H1 (cell line): ENCODE measurements around the gene PDXDC1. TPM values are rescaled to one million over a fixed set of nuclear protein-coding genes. Genes with fewer than 3 reads are reported as not detected.
"Not testable (repeated sequence)": the region's sequence is repeated elsewhere in the genome, so short reads cannot be mapped to it uniquely, and the experiment has no call there.

ENCODE experiments used
- CTCF ChIA-PET: fragments of 300-600 bp; sonication (Branson Sonifier 250); formaldehyde crosslinking; loops from one replicate; lab custom pipeline; 2021; ENCODE audit not compliant: partially characterized antibody; lab: Charles Lee
- POLR2A ChIA-PET: fragments of 300-600 bp; sonication (Branson Sonifier 250); formaldehyde crosslinking; loops from one replicate; lab custom pipeline; 2021; ENCODE audit warnings: inconsistent platforms; ENCODE audit not compliant: partially characterized antibody; lab: Charles Lee
- DNase-seq, 2 experiments: peaks; one replicate each; pipeline versions ENCODE4 v3.0.0 to v3.0.0-alpha.2; 2010 to 2022; ENCODE audit warnings: low spot score in 2 of 2, low read depth in 1 of 2, mixed read lengths in 1 of 2
- FAIRE-seq: peaks from 2 replicates; lab custom pipeline; 2011; peaks lifted over from hg19 to GRCh38; lab: Jason Lieb, UNC
- H2AFZ ChIP-seq: 2 replicates; pipeline ENCODE4 v1.8.1; 2012; ENCODE audit warnings: low read length, inconsistent platforms
- H2AK5ac ChIP-seq: 2 replicates; pipeline ENCODE4 v1.6.1; 2013; ENCODE audit warnings: low read depth, low read length
- H2BK120ac ChIP-seq: replicated peaks from 2 replicates; pipeline ENCODE3; 2013; ENCODE audit warnings: low read depth, low read length, inconsistent platforms
- H2BK12ac ChIP-seq: 2 replicates; pipeline ENCODE4 v1.6.1; 2013; ENCODE audit warnings: low read depth, low read length
- H2BK15ac ChIP-seq: 2 replicates; pipeline ENCODE4 v1.6.1; 2013; ENCODE audit warnings: low read length
- H2BK20ac ChIP-seq: 2 replicates; pipeline ENCODE4 v1.6.1; 2013; ENCODE audit warnings: low read length
- H2BK5ac ChIP-seq: 2 replicates; pipeline ENCODE4 v1.6.1; 2013; ENCODE audit warnings: low read depth, low read length
- H3K14ac ChIP-seq: 2 replicates; pipeline ENCODE4 v1.6.1; 2013; ENCODE audit warnings: inconsistent platforms; ENCODE audit not compliant: insufficient read length
- H3K18ac ChIP-seq: 2 replicates; pipeline ENCODE4 v1.6.1; 2013; ENCODE audit warnings: low read length; ENCODE audit errors: extremely low read depth
- H3K23ac ChIP-seq: 2 replicates; pipeline ENCODE4 v1.6.1; 2013; ENCODE audit warnings: inconsistent platforms; ENCODE audit not compliant: insufficient read length
- H3K23me2 ChIP-seq: 2 replicates; pipeline ENCODE4 v1.6.1; 2013; ENCODE audit warnings: low read depth, low read length
- H3K27ac ChIP-seq: 2 replicates; pipeline ENCODE4 v1.6.1; 2011; ENCODE audit warnings: low read depth, low read length, inconsistent platforms
- H3K27me3 ChIP-seq, 4 experiments: replicated peaks in 1 of 4; 1 replicate in 1 of 4; 2 replicates in 3 of 4; pipeline versions ENCODE4 v1.6.1 to v1.8.1; 2011 to 2013; ENCODE audit warnings: low read length in 3 of 4, mild to moderate bottlenecking in 3 of 4, inconsistent platforms in 2 of 4, mixed read lengths in 2 of 4, moderate library complexity in 1 of 4; ENCODE audit not compliant: control insufficient read depth in 3 of 4, insufficient read depth in 3 of 4; ENCODE audit errors: extremely low read depth in 1 of 4
- H3K36me3 ChIP-seq, 4 experiments: 2 replicates each; pipeline versions ENCODE4 v1.6.1 to v1.8.1; 2011 to 2013; ENCODE audit warnings: mild to moderate bottlenecking in 4 of 4, low read length in 3 of 4, moderate library complexity in 2 of 4, control low read depth in 1 of 4, inconsistent platforms in 1 of 4; ENCODE audit not compliant: insufficient read depth in 4 of 4, control insufficient read depth in 2 of 4
- H3K4ac ChIP-seq: replicated peaks from 2 replicates; pipeline ENCODE3; 2013; ENCODE audit warnings: low read length, low read depth, mixed read lengths, inconsistent platforms; ENCODE audit not compliant: insufficient read length
- H3K4me1 ChIP-seq, 4 experiments: replicated peaks in 1 of 4; 1 replicate in 1 of 4; 2 replicates in 3 of 4; pipeline versions ENCODE4 v1.6.1 to v1.8.1; 2011 to 2013; ENCODE audit warnings: low read length in 3 of 4, inconsistent platforms in 2 of 4, mixed read lengths in 1 of 4; ENCODE audit not compliant: insufficient read depth in 4 of 4, control insufficient read depth in 3 of 4
- H3K4me2 ChIP-seq, 2 experiments: 2 replicates each; pipeline versions ENCODE4 v1.6.1 to v1.8.1; 2011 to 2013; ENCODE audit warnings: low read depth in 2 of 2, low read length in 2 of 2, control low read depth in 1 of 2, inconsistent platforms in 1 of 2, mild to moderate bottlenecking in 1 of 2; ENCODE audit not compliant: insufficient read depth in 1 of 2
- H3K4me3 ChIP-seq, 4 experiments: fragments of 200-600, 300-600 bp in 1 of 4; sonication (generic), shearing (Covaris generic), sonication (Bioruptor Twin) in 1 of 4; 2 replicates each; pipeline versions ENCODE4 v1.5.1 to v1.8.1; 2011 to 2016; ENCODE audit warnings: low read length in 4 of 4, low read depth in 3 of 4, control low read depth in 2 of 4, inconsistent platforms in 2 of 4, mild to moderate bottlenecking in 2 of 4, mixed read lengths in 1 of 4, moderate library complexity in 1 of 4; ENCODE audit not compliant: insufficient read depth in 2 of 4; ENCODE audit errors: extremely low read depth in 1 of 4
- H3K56ac ChIP-seq: replicated peaks from 2 replicates; pipeline ENCODE3; 2013; ENCODE audit warnings: low read depth, mild to moderate bottlenecking, mixed read lengths, low read length, inconsistent platforms; ENCODE audit not compliant: insufficient read length
- H3K79me1 ChIP-seq: 2 replicates; pipeline ENCODE4 v1.6.1; 2013; ENCODE audit warnings: low read depth, low read length, control low read depth
- H3K79me2 ChIP-seq, 2 experiments: 2 replicates each; pipeline versions ENCODE4 v1.6.1 to v1.8.1; 2012 to 2013; ENCODE audit warnings: low read length in 2 of 2, mild to moderate bottlenecking in 2 of 2, inconsistent platforms in 1 of 2; ENCODE audit not compliant: insufficient read depth in 2 of 2, control insufficient read depth in 1 of 2
- H3K9ac ChIP-seq, 4 experiments: replicated peaks in 1 of 4; 1 replicate in 1 of 4; 2 replicates in 3 of 4; pipeline versions ENCODE4 v1.6.1 to v1.8.1; 2011 to 2013; ENCODE audit warnings: low read depth in 3 of 4, low read length in 3 of 4, control low read depth in 2 of 4, mild to moderate bottlenecking in 2 of 4, moderate library complexity in 2 of 4, inconsistent platforms in 1 of 4; ENCODE audit errors: extremely low read depth in 1 of 4
- H3K9me3 ChIP-seq, 2 experiments: 2 replicates each; pipeline versions ENCODE4 v1.6.1 to v1.8.1; 2012 to 2013; ENCODE audit warnings: mild to moderate bottlenecking in 2 of 2, moderate library complexity in 2 of 2, control low read depth in 1 of 2, inconsistent platforms in 1 of 2, low read depth in 1 of 2, low read length in 1 of 2, mixed read lengths in 1 of 2; ENCODE audit not compliant: insufficient read depth in 2 of 2
- H4K20me1 ChIP-seq, 2 experiments: replicated peaks in 1 of 2; 2 replicates each; pipeline versions ENCODE3 to v1.8.1; 2011 to 2013; ENCODE audit warnings: inconsistent platforms in 2 of 2, low read length in 2 of 2, mild to moderate bottlenecking in 1 of 2; ENCODE audit not compliant: insufficient read depth in 2 of 2, control insufficient read depth in 1 of 2
- H4K5ac ChIP-seq: 2 replicates; pipeline ENCODE4 v1.6.1; 2013; ENCODE audit warnings: low read length, low read depth, mixed read lengths, inconsistent platforms; ENCODE audit not compliant: insufficient read length
- H4K8ac ChIP-seq: 2 replicates; pipeline ENCODE4 v1.8.0; 2013; ENCODE audit warnings: mild to moderate bottlenecking, moderate library complexity, low read length, inconsistent platforms; ENCODE audit not compliant: insufficient read depth; ENCODE audit errors: extremely low read depth
- H4K91ac ChIP-seq: replicated peaks from 2 replicates; pipeline ENCODE3; 2013; ENCODE audit warnings: low read length, mixed read lengths, inconsistent platforms; ENCODE audit not compliant: insufficient read length
- WGBS, 2 experiments: shearing (Covaris generic) in 1 of 2; methylation state at CpG; one replicate each; pipeline versions ENCODE4 v1.1.6 to v1.1.7; 2013 to 2015; ENCODE audit warnings: low lambda C conversion rate in 2 of 2, mixed read lengths in 2 of 2, inconsistent platforms in 1 of 2, low coverage in 1 of 2, missing lambda C conversion rate in 1 of 2; ENCODE audit not compliant: insufficient replicate concordance in 2 of 2, insufficient coverage in 1 of 2, insufficient read length in 1 of 2; ENCODE audit errors: extremely low coverage in 1 of 2, missing lambda C conversion rate in 1 of 2; 5-methylcytosine and 5-hydroxymethylcytosine counted together
- polyA plus RNA-seq, 7 experiments: library from polyadenylated mRNA; depleted of rRNA in 3 of 7; stranded (reverse) in 5 of 7; unstranded in 2 of 7; fragments of >200 nt in 5 of 7; fragments of 200-250 nt in 2 of 7; gene quantifications; 1 replicate in 5 of 7; 2 replicates in 1 of 7; 4 replicates in 1 of 7; pipeline versions ENCODE4 v1.2.1 to v1.2.3, GENCODE V29; 2011 to 2013; ENCODE audit warnings: missing spikeins in 2 of 7, mixed read lengths in 2 of 7
- total RNA-seq: library from RNA; stranded (reverse); fragmentation: NEBNext Ultra II Directional; extraction: Animal tissue kit (Norgen Biotek cat#: 25700); gene quantifications from 2 replicates; pipeline ENCODE4 v1.2.1, GENCODE V29; 2021

The PDXDC1 gene
- total and polyA plus RNA-seq, 2 of the 8 experiments (the other 6 are each of a cell fraction or from before 2014, with no cell fraction given): 56.6 to 118 TPM

DNA sequence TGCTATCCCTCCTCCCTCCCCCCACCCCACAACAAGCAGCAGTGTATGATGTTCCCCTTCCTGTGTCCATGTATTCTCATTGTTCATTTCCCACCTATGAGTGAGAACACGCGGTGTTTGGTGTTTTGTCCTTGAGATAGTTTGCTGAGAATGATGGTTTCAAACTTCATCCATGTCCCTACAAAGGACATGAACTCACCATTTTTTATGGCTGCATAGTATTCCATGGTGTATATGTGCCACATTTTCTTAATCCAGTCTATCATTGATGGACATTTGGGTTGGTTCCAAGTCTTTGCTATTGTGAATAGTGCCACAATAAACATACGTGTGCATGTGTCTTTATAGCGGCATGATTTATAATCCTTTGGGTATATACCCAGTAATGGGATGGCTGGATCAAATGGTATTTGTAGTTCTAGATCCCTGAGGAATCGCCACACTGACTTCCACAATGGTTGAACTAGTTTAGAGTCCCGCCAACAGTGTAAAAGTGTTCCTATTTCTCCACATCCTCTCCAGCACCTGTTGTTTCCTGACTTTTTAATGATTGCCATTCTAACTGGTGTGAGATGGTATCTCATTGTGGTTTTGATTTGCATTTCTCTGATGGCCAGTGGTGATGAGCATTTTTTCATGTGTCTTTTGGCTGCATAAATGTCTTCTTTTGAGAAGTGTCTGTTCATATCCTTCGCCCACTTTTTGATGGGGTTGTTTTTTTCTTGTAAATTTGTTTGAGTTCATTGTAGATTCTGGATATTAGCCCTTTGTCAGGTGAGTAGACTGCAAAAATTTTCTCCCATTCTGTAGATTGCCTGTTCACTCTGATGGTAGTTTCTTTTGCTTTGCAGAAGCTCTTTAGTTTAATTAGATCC is 18.7 kb downstream of the PDXDC1 start:
- H3K4me1 ChIP-seq, H4K91ac ChIP-seq, H4K20me1 ChIP-seq, H3K9me3 ChIP-seq, H2AFZ ChIP-seq, H2BK12ac ChIP-seq, POLR2A ChIA-PET, H2AK5ac ChIP-seq, H3K27ac ChIP-seq, H2BK15ac ChIP-seq, H3K4ac ChIP-seq, H3K23ac ChIP-seq, H3K56ac ChIP-seq, H3K18ac ChIP-seq, H3K4me3 ChIP-seq, H3K9ac ChIP-seq, H3K79me1 ChIP-seq, H3K36me3 ChIP-seq, H3K14ac ChIP-seq, H4K8ac ChIP-seq, H3K23me2 ChIP-seq, H2BK120ac ChIP-seq, H3K4me2 ChIP-seq, CTCF ChIA-PET, FAIRE-seq, H2BK20ac ChIP-seq, H3K27me3 ChIP-seq, DNase-seq, H2BK5ac ChIP-seq, H4K5ac ChIP-seq: not testable (repeated sequence)
- WGBS, 2 experiments: 90% methylated on average over 6 of the region's 7 CpGs; no CpG with 5 or more reads in 1 of the 2 experiments
- H3K79me2 ChIP-seq: peaks cover 0 to 28% of the 10 kb centered on the region in 2 experiments; a peak in 3 of 4 replicates
